Esophagus muscularis mucosa (tissue), 4 donors: ENCODE data around the gene CLNK. TPM values are rescaled to one million over a fixed set of nuclear protein-coding genes. Genes with fewer than 3 reads are reported as not detected.

Experiments
- DNase-seq: peaks from one replicate; pipeline ENCODE4 v3.0.0-alpha.2; 2017; ENCODE audit errors: extremely low spot score
- H3K27ac ChIP-seq, 4 donors: fragments of 200-600 bp; sonication (generic); replicated peaks in 1 of 4; 1 replicate in 3 of 4; 2 replicates in 1 of 4; pipeline ENCODE4 v1.5.1; 2016 to 2019; ENCODE audit warnings: mild to moderate bottlenecking in 1 of 4
- H3K27me3 ChIP-seq, 4 donors: fragments of 200-600 bp; sonication (generic); one replicate each; pipeline versions ENCODE4 v1.5.1 to v1.6.0; 2016 to 2019
- H3K36me3 ChIP-seq, 4 donors: fragments of 200-600 bp; sonication (generic); one replicate each; pipeline ENCODE4 v1.5.1; 2016 to 2019
- H3K4me1 ChIP-seq, 4 donors: fragments of 200-600 bp; sonication (generic); one replicate each; pipeline ENCODE4 v1.5.1; 2016 to 2019
- H3K4me3 ChIP-seq, 4 donors: fragments of 200-600 bp; sonication (generic); 1 replicate in 2 of 4; 2 replicates in 2 of 4; pipeline ENCODE4 v1.5.1; 2016 to 2019; ENCODE audit warnings: mild to moderate bottlenecking in 4 of 4, moderate library complexity in 1 of 4
- H3K9me3 ChIP-seq, 4 donors: fragments of 200-600 bp; sonication (generic); 1 replicate in 3 of 4; 2 replicates in 1 of 4; pipeline ENCODE4 v1.5.1; 2016 to 2019
- CTCF ChIP-seq, 3 experiments: fragments of 200-600 bp in 2 of 3; fragments of 450-650 bp in 1 of 3; sonication (generic) in 2 of 3; IDR thresholded peaks; one replicate each; pipeline ENCODE4 v1.5.1; 2017 to 2019; ENCODE audit warnings: antibody characterized with exemption in 3 of 3, mild to moderate bottlenecking in 2 of 3, moderate library complexity in 1 of 3
- EP300 ChIP-seq: sonication (generic); formaldehyde crosslinking; IDR thresholded peaks from one replicate; pipeline ENCODE4 v1.6.1; 2017; ENCODE audit warnings: antibody characterized with exemption
- POLR2A ChIP-seq: fragments of 450-650 bp; IDR thresholded peaks from one replicate; pipeline ENCODE4 v1.6.1; 2017; ENCODE audit warnings: antibody characterized with exemption, moderate library complexity, mild to moderate bottlenecking, low read depth
- POLR2AphosphoS5 ChIP-seq, 2 donors: sonication (generic); formaldehyde crosslinking; IDR thresholded peaks; one replicate each; pipeline ENCODE4 v1.6.1; 2017; ENCODE audit warnings: antibody characterized with exemption in 2 of 2
- WGBS: methylation state at CpG from one replicate; pipeline ENCODE4 v1.1.5; 2018; 5-methylcytosine and 5-hydroxymethylcytosine counted together
- intact Hi-C: fragments of 100-400 bp; cut with DNase I; formaldehyde crosslinking; loops from one replicate; pipeline ENCODE4 v1.15.1; 2023
- total RNA-seq, 4 donors: library from RNA; depleted of rRNA; stranded (reverse); fragments of >200 nt; gene quantifications; one replicate each; pipeline versions ENCODE4 v1.1.0 to v1.2.1, GENCODE V29; 2016

The CLNK gene
- total RNA-seq, 4 donors from 2014 or later: not detected

GRCh38 chr4:10613926-10614478 is 70.6 kb downstream of the CLNK start:
- no peak overlapping the region for H3K4me3 ChIP-seq
- H3K36me3 ChIP-seq: no peaks in the 10 kb centered on the region
- WGBS: 71% methylated on average over 5 of the region's 5 CpGs
- intact Hi-C loops: no loop called here
- no peaks in the 10 kb centered on the region for H3K9me3 ChIP-seq
- no peaks in the 10 kb centered on the region for H3K27me3 ChIP-seq
- DNase-seq: no peak
- H3K4me1 ChIP-seq: peaks cover 0 to 2% (median under 1%) of the 10 kb centered on the region in 4 donors
- no peak for TF ChIP-seq CTCF (IDR thresholded peaks at IDR 0.05)
- no peak for TF ChIP-seq POLR2AphosphoS5 (IDR thresholded peaks at IDR 0.05)
- TF ChIP-seq EP300: no peak
- no peak for TF ChIP-seq POLR2A
- H3K27ac ChIP-seq: no peak overlapping the region

- no peak overlapping the region for H3K27ac ChIP-seq
- intact Hi-C loops: no loop called here
- DNase-seq: no peak
- H3K4me3 ChIP-seq: no peak overlapping the region
- H3K36me3 ChIP-seq: no peaks in the 10 kb centered on the region
- no peaks in the 10 kb centered on the region for H3K27me3 ChIP-seq
- no peaks in the 10 kb centered on the region for H3K9me3 ChIP-seq
- TF ChIP-seq POLR2A (no peak), POLR2AphosphoS5 (IDR thresholded peaks at IDR 0.05) (no peak), CTCF (IDR thresholded peaks at IDR 0.05) (no peak), EP300 (no peak)
- H3K4me1 ChIP-seq: no peaks in the 10 kb centered on the region
- 95% methylated on average over 2 of the region's 2 CpGs for WGBS
Measured at GRCh38 chr4:10612476-10612875, 72.1 kb downstream of the CLNK start.

- Histone ChIP-seq H3K4me3 (no peak overlapping the region), H3K4me1 (no peaks in the 10 kb centered on the region), H3K36me3 (no peaks in the 10 kb centered on the region), H3K27me3 (no peaks in the 10 kb centered on the region), H3K9me3 (no peaks in the 10 kb centered on the region), H3K27ac (no peak overlapping the region)
- no peak for TF ChIP-seq POLR2A
- no peak for TF ChIP-seq EP300
- no peak for TF ChIP-seq POLR2AphosphoS5 (IDR thresholded peaks at IDR 0.05)
- TF ChIP-seq CTCF (IDR thresholded peaks at IDR 0.05): no peak
- WGBS: 26% methylated on average over 3 of the region's 3 CpGs
- no peak for DNase-seq
- intact Hi-C loops: no loop called here
Measured at GRCh38 chr4:10611673-10612072, 72.9 kb downstream of the CLNK start.

- Histone ChIP-seq H3K27ac (no peak overlapping the region), H3K4me1 (no peaks in the 10 kb centered on the region), H3K9me3 (no peaks in the 10 kb centered on the region), H3K27me3 (no peaks in the 10 kb centered on the region), H3K36me3 (no peaks in the 10 kb centered on the region), H3K4me3 (no peak overlapping the region)
- DNase-seq: no peak
- WGBS: 84% methylated on average over 10 of the region's 10 CpGs
- TF ChIP-seq POLR2AphosphoS5 (IDR thresholded peaks at IDR 0.05): no peak
- TF ChIP-seq EP300: no peak
- TF ChIP-seq CTCF (IDR thresholded peaks at IDR 0.05): no peak
- no peak for TF ChIP-seq POLR2A
- intact Hi-C loops: no loop called here
Measured at GRCh38 chr4:10608501-10609219, 75.9 kb downstream of the CLNK start.

- no peak for DNase-seq
- Histone ChIP-seq H3K4me1 (no peaks in the 10 kb centered on the region), H3K27ac (no peak overlapping the region), H3K9me3 (no peaks in the 10 kb centered on the region), H3K27me3 (no peaks in the 10 kb centered on the region), H3K36me3 (no peaks in the 10 kb centered on the region), H3K4me3 (no peak overlapping the region)
- intact Hi-C loops: no loop called here
- WGBS: 89% methylated on average over 3 of the region's 3 CpGs
- TF ChIP-seq CTCF (IDR thresholded peaks at IDR 0.05) (no peak), EP300 (no peak), POLR2A (no peak), POLR2AphosphoS5 (IDR thresholded peaks at IDR 0.05) (no peak)
Measured at GRCh38 chr4:10607206-10607605, 77.4 kb downstream of the CLNK start.
